ENCODE measurements around the gene NHLH2. TPM values are rescaled to one million over a fixed set of nuclear protein-coding genes. Genes with fewer than 3 reads are reported as not detected.
A peak's percentile ranks its signal among the peaks of the same experiment; 100 is the strongest.

The NHLH2 gene
- total RNA-seq, 1 donor from 2014 or later, result 1.3 TPM

DNA sequence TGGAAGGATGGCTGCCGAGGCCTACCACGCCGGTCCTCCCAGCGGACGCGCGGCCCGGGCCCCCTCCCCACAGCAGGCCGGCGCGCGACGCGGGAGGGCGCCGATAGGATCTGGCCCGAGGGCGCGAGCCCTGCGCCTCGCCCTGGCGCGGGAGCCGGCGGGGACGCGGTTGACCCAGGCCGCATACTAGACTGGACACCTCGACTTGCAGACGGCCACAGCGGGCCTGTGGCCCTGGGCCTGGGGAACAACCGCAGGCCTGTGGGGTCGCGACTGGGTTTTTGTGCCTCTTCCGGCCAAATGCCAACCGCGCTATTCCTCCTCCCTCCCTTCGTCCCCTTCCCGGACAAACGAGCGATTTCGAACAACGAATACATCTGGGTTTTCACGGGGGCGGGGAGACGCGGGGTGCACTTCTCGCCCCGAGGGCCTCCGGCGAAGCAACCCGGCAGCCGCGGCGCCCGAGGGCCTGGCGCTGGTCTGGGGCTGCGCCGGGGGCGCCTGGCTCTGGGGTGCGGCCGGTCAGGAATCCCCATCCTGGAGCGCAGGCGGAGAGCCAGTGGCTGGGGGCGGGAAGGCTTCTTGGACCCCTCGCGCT, 2.4 kb downstream of the NHLH2 start:
- no peak for DNase-seq (ENCODE audit: low read depth)

DNA sequence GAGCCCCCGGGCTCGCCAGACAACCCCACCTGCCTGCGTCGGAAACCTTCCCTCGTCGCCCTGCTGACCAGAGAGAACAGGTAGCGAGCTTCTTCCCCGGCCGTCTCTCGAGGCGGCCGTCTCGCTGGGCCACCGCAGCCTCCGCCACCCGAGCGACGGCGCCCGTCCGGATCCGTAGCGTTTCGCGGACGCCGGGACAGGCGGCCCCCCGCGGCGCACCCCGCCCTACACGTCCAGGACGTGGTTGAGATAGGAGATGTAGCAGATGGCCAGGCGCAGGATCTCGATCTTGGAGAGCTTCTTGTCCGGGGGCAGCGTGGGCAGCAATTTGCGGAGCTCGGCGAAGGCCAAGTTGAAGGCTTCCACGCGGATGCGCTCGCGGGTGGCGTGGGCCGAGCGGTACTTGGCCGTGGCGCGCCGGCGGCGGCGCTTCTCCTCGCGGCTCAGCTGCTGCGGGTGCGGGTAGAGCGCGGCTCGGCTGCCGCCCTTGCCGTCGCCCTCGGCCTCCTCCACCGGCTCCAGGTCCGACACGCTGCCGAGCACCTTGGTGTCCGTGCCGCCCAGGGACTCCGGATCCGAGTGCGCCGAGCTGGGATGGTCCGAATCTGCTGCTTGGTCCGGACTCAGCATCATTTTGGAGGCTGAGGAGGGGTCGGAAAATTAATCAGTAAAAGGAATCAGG, 3.0 kb downstream of the NHLH2 start:
- no peak for DNase-seq (ENCODE audit: low read depth)

DNA sequence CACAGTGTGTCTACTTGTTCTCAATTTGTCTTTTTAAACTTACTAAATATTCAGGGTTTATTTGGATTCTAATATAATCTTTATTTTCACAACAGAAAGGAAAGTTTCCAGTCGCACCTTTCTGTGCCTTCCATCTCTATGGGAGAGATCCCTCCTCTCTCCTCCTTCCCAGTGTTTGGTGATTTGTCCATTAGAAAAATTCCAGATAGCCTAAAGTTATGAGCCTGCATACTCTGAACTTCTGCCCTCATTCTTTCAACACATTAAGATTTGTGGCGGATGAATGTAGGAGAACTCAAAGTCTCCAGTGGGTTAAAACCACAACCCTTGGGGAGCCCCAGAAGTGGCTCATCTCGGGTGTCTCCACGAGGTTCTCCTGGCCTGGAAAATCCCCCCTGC, 3.6 kb downstream of the NHLH2 start:
- DNase-seq (ENCODE audit: low read depth), result no peak

DNA sequence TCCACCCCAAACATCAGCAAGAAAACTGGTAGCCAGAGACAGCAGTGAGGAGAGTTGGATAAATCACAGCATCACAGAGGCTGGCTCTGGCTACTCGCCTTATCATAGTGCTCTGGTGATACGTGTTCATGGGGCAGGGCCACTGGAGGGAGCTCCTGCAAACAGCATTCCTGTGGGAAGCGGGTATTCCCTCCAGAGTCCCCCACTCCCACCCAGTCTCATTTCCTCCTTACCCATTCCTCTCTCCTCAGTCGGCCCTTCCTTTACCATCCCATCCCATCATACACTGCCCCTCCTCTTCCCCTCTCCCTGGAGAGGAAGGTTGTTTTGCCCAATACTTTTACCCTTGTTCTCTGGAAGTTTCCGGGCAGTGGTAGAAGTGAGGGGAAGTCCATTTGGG, 7.1 kb downstream of the NHLH2 start:
- DNase-seq (ENCODE audit: low read depth), result no peak

DNA sequence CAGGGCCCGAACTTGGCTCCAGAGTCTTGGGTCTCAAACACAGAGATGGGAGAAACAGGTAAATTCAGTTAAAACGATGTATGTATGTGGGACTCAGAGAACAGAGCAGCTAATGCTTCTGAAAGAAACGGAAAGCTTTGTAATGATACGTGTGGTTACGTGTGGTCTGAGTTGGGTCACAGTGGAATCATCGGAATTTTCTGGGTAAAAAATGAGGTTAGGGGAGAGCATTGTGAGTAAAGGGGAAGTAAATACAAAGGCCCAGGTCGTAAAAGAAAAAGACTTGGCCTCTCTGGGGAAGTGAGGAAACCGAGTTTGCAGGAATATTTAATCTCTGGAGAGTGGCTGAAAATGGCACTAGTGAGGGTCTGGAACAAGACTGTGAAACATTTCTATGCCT, 8.3 kb downstream of the NHLH2 start:
- DNase-seq (ENCODE audit: low read depth), result no peak

DNA sequence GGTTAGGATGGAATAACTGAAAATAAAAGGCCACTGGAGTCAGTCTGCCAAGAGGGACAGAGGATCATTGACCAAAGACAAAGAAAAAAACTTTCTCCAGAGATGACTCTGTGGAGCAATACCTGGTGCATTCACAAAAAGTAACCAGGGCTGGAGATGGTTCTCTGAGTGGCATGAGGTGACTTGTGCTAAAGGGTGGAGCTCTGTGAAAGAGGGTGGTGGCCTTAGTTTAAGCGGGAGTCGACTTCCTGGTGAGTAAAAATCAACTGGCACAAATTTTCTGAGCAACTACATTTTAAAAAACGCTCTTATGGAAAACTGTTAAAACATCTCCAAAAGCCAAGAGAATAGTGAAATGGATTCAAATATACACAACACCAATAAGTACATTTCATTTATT, 10.0 kb downstream of the NHLH2 start:
- DNase-seq (ENCODE audit: low read depth), result no peak

DNA sequence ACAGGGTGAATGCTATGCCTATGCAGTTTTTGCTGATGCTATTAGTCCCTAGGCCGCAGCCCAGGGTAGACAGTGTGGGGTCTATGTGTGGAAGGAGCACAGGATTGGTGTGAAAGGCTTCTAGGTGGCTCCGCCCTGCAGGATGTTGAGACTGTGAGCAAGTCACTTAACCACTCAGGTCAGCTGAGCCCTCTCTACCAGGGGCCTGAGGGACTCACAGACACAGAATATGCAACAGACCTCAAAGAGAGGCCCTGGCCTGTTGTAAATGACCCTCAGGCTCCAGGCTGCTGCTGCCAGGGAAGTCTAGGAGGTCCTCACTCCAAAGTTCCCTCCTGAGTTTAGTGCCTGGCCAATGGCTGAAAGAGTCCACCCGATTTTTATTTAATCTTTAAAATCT, 11.0 kb downstream of the NHLH2 start:
- DNase-seq (ENCODE audit: low read depth), result no peak

DNA sequence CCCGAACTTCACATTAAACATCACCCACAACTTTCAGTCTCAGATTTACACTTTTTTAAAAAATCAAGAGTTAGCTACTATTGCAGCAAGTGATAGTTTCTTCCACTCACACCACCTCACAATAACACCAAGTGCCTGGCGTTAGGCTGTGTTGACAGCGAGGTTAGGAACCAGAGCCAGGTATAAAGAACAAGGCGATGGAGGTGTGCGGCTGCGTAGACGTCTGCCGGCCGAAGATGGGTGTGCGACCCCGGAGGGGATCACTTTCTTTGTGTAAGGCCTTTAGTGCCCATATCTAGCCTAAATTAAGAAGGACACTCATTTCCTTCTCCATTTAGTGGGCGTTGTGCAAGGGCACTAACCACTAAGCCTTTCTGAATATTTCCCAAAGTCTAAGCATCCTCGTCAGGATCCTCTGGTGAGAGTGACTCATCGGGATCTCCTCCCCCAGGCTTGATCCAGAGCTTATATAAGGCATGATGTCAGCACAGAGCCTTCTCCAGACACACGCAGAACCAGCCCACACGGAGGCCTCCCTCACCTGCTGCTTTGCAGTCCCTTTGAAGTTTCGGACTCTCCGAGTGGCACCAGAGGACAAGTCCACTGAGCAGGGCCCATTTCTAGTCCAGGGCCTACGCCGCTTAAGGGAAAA, 11.8 kb downstream of the NHLH2 start:
- peak; percentile 95 for DNase-seq (ENCODE audit: low read depth)

DNA sequence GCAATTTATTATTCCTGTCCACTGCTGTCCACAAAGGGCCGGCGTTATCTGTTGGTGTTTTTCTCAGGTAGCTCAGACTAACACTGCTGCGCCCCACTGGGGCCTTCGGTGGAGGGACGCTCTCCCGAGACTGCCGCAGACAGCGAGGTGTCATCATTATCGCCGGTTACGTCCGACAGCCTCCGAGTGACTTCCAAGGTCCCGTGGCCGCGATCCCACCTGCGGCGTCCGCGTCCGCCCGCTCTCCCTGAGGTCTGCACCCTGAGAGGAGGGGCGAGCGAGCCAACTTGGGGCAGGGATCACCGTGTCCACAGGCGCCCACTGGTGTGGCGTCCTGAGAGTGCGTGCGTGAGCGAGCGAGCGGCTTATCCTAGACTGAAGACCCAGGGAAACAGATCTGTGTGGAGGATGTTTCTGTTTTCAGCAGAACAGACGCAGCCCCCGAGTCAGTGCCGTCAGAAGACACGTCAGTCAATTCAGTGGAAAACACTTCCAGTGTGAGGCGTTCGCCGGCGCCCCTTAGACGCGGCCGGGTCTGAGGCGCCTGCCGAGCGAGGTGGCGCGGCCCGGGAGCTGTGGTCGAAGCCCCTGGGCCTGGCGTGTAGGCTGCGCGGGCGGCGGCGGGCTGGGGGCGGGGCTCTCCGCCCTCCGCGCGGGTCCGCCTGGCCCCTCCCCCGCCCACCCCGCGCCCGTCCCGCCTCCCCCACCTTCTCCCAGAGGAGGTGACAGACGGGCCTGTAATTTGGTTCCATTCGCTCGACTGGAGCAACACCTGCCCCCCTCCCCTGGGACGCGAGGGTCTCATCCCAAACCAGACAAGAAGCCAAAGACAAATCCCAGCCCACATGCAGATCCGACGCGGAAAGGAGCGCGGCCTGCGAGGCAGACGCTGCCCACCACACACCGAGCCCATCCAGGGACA, 12.6 kb downstream of the NHLH2 start:
- no peak for DNase-seq (ENCODE audit: low read depth)

DNA sequence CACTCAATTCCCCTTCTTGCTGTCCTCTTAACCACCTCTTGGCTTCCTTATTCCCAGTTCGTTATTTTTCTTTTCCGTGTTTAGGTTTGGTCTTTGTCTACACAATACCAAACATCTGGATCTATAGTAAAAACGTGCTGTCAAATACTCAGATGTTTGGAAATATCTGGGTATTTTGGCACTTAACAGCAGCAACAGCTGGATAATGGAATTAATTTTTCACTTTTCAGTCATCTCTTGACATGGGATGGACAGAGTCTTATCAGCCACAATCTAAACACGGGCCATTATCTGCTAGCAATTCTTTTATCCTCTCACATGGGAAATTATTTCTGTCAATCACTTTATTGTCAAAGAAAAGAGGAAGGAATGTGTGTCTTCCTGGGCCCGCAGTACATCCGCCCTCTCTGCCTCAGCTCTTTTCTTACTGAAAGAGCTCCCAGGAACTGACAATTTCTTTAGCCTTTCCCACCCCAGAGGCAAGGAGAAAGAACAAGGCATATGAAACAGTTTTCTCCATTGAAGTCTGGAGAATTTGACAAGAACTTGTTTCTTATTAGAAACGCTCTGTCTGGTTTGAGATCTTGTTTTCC, 13.4 kb downstream of the NHLH2 start:
- DNase-seq (ENCODE audit: low read depth), result no peak

DNA sequence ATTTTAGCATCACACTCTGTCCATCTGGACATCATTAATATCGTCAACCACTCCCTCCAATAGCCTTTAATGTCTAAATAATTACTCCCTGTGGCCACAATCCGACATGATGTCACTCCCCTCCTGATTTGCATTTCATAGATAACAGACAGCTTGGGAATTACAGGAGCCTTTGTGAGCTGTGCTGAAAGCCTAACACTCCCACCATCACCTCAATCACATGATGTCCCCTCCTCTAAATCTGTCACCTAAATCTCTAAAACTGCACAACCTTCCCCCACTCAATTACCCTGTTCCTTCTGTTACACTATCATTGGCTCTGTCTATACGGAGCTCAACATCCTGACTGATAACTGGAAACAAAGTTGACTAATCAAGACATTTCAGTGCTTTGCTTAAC, 14.3 kb downstream of the NHLH2 start:
- no peak for DNase-seq (ENCODE audit: low read depth)

DNA sequence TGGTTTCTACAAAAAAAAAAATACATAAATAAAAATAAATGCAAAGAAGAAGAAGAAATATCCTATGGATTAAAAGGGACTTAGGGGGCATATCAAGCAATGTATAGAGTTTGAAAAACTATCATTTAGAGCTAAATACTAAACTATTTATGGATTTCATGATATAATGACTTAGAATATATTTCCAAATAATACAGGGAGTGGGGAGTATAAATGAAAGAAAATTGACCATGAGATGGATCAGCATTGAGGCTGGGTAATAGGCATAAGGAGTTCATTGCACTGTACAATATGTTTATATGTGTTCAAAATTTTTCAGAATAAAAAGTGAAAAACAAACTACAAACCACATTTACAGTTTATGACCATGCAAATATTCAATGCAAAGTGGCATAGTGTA, 18.8 kb downstream of the NHLH2 start:
- DNase-seq (ENCODE audit: low read depth), result no peak

DNA sequence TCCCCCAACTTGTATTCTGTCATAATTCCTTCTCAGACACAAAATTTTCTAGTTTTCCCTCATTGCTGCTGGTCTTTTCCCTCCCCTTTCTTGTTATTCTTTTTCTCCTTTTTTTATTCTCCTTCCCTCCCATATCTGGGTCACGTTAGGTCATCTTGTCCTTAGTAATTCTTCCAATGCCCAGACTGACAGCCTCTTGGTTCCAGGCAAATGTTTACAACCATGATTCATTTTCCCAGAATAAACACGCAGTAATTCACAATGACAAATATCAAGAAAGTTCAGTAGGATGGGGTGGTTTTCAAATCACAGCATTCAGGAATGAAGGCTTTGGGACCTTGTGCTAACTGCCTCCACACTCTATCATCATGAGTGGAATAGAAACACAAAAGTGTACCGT, 25.2 kb downstream of the NHLH2 start:
- DNase-seq (ENCODE audit: low read depth), result peak; percentile 83

DNA sequence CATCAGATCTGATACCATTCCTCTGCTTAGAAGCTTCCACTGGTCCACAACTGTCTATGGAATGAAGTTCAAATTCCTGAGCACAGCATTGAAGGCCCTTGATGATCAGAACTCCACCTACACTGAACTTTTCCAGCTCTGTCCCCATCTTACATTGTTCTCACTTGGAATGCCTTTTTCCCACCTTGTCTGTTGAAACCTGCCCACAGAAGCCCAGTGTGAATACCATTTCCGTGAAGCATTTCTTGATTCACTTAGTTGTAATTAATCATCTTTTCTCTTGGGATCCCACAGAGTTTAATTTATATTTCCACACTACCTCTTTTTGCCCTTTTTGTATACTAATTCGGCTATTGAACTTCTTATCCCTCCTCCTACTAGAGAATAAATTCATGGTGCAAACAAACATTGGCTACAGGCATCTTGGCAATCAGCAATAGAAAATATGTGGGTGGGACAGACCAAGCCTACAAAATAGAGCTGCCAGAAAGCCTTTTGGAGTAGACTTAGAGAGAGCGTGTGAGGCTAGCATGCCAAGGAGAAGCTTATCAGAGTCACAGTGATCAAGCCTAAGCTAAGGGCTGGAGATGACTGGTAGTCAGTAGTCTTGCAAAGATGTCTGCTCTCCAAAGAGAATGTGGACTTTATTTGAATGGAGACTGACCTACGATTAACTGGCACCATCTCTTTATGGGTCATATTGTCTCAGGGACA, 26.1 kb downstream of the NHLH2 start:
- peak; percentile 38 for DNase-seq (ENCODE audit: low read depth)

DNA sequence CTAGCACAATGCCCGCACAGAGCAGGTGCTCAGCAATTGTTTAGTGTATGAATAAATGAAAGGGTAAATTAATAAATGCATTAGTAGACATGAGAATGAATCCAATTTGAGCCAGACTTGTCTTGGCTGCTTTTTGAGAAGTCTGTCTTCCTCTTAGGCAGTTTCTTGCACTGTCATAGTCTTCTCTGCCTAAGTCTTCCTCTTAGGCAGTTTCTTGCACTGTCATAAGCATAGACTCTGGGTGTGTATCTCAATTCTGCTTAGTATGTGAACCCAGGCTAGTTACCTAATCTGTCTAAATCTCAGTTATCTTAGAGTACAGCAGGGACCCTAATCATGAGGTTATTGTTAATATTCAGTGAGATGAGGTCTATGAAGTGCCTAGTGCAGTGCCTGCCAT, 27.2 kb downstream of the NHLH2 start:
- no peak for DNase-seq (ENCODE audit: low read depth)

DNA sequence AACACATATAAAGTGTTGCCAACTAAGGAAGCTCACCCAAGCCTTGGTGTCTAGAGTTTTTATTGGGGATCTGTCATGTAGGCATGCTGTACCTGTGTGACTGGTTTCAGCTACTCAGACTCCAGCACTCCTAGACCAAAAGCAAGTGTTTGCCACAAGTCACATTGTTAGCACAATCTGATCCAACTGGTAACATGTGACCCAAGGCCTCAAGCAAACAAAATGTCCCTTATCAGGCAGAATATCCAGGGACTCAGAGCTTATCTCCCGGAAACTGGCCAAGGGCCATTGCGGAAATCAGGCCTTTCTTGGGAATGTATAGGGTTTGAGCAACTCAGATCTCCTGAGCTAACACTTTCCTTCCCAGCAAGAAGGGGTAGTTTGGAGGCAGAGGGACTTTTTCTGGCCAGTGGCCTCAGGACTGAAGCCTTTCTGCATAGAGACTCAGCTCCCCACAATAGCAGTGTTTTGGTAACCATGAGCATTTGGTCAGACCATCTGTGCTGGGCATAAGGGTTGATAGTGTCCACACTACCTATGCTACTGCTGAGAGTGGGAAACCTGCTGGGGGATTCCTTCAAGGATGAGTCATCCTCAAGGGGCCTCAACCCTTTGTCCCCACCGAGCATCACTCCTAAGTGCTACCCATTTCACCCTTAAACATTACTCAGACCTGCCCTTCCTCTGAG, 29.6 kb downstream of the NHLH2 start:
- no peak for DNase-seq (ENCODE audit: low read depth)

DNA sequence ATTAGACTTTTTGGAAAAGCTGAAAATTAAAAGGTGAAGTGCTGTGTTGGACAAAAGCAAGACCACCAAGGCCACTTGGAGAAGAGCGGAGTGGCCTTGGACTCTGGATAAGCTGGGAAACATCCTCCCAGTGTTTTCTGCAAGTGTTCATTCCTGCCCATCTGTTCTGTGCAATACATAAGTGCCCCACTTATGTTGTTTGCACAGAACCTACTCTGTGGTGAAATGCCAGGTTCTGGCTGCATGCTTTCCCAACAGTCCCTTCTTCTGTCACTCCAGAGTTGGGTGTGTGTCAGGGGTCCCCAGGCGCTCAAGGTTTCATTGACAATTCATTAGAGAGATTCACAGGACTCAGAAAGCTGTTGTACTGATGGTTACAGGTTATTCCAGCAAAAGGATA, 30.3 kb downstream of the NHLH2 start:
- DNase-seq (ENCODE audit: low read depth), result no peak

DNA sequence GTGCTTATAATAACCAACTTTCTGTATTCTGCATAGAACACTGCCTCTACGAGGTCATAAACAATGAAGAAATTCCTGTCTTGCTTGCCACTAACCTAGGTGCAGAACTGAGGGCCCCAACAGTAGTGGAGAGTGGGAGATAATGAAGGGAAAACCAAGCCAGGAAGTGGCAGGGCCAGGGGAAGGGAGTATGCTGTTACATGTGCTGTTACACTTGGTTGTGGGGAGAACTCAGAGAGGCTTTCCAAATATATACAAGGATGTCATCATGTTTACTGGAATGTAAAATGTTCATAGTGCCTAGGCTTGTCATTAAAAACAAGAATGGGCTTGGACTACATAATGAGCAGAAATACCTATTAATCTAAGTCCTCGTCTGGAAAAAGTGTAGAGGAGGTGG, 31.1 kb downstream of the NHLH2 start:
- no peak for DNase-seq (ENCODE audit: low read depth)

DNA sequence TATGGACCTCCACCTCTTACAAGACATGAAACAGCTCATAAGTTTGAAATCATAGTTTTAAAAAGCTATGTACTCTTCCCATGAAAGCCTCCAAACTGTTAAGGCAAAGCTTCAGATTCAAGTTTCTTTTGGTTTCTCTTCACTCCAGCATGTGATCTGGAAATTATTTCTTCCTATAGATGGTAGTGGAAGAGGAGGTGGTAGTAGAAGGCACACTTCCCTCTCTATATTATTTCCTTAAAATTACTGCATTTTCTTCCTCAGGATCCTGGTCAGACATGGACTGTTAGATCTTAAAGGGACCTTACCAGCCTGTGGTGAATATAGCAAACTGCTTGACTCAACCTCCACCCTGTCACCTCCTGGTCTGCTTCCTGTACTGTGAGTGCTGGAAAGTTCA, 31.9 kb downstream of the NHLH2 start:
- DNase-seq (ENCODE audit: low read depth), result no peak

DNA sequence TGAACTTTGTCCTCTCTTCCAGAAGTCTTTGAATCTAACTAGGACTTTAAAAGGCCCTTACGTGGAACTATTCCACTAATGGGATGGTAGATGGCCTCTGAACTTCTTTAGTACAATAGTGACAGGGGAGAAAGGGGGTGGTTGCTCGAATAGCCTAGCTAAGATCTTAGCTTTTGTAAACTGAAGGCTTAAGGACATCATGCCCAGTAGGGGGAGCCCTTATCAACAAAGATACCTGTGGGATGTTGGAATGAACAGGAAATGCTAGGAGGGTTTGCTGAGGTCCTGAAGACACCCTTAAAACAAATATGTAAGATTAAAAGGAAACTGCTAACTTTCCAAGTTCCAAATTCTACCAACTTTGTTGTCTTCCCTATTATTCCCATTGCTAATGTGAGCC, 33.2 kb downstream of the NHLH2 start:
- peak; percentile 87 for DNase-seq (ENCODE audit: low read depth)
